Stimulated activated CD4-positive, alpha-beta T cell treated with anti-CD3 and anti-CD28 coated beads, Interleukin-12 subunit alpha, Interleukin-12 subunit beta, amount 100 ng/mL, for 24 hours (primary cell): Measurements from ENCODE around the gene DRC7.

Experiments
- DNase-seq, 2 experiments: peaks; one replicate each; pipeline ENCODE4 v3.0.0-alpha.2; 2020; ENCODE audit warnings: low read depth in 2 of 2

The DRC7 gene

GRCh38 chr16:57750796-57751538, 56.4 kb downstream of the DRC7 start:
- DNase-seq = no peak

DNA sequence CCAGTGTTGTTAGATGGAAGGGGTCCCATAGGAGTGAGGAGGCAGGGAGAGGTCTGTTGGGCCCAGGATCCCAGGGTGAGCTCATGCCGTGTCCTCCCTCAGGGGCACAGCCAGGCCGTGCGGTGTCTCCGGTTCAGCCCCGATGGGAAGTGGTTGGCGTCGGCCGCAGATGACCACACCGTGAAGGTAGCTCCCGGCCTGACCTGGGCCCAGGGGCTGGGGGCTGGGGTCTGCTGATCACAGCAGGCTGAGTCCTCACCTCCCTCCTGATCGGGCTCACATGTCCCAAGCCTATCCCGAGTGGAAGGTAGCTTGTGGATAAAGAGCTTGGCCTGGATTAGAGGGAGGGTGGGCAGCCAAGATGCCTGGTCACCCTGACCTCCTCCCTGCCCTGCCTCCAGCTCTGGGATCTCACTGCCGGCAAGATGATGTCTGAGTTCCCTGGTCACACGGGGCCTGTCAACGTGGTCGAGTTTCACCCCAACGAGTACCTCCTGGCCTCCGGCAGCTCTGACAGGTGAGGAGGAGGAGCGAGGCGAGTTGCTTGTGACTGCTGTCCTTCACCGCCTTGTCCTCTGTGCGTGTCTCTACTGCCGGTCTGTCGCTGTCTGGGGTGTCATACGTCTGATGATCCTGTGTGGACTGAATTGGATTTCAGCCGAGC, 57.1 kb downstream of the DRC7 start:
- DNase-seq = no peak

DNA sequence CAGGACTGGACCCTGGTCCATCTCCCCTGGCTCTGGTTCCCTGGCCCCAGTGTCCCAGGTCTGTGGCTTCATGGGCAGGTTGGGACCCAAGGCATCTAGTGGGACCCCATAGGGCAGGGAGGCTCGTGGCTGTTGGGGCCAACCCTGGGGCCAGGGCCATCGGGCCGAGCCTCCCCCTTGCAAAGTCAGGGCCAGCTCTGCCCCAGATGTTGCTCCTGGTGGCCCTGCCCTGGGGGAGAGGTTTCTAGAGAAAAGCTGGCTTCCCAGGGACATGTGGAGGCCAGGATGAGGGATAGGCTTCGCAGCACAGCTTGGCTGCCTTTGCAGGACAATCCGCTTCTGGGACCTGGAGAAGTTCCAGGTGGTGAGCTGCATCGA, 57.6 kb downstream of the DRC7 start:
- DNase-seq = no peak

DNA sequence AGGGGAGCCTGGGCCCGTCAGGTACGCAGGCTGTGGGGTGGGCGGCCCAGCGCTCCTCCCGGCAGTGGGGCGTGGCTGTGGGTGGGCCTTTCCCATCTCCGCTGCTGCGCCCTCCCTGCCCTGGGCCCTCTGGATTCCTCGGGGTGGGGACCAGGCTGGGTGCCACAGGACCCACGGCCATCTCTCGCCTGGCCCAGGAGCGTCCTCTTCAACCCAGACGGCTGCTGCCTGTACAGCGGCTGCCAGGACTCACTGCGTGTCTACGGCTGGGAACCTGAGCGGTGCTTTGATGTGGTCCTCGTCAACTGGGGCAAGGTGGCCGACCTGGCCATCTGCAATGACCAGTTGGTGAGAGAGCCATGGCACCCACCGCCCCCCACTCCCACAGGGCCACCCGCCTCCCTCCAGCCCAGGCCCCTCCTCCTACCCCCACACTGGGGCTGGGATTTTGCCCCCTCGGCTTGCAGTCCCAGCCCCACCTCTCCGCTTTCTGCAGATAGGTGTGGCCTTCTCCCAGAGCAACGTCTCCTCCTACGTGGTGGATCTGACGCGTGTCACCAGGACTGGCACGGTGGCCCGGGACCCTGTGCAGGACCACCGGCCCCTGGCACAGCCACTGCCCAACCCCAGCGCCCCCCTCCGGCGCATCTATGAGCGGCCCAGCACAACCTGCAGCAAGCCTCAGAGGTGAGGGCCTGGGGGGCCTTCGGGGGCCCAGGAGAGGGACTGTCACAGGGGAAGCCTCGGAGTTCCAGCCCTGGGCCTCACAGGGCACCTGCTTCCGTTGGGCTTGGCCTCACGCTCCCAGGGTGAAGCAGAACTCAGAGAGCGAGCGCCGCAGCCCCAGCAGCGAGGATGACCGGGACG, 58.2 kb downstream of the DRC7 start:
- no peak for DNase-seq

DNA sequence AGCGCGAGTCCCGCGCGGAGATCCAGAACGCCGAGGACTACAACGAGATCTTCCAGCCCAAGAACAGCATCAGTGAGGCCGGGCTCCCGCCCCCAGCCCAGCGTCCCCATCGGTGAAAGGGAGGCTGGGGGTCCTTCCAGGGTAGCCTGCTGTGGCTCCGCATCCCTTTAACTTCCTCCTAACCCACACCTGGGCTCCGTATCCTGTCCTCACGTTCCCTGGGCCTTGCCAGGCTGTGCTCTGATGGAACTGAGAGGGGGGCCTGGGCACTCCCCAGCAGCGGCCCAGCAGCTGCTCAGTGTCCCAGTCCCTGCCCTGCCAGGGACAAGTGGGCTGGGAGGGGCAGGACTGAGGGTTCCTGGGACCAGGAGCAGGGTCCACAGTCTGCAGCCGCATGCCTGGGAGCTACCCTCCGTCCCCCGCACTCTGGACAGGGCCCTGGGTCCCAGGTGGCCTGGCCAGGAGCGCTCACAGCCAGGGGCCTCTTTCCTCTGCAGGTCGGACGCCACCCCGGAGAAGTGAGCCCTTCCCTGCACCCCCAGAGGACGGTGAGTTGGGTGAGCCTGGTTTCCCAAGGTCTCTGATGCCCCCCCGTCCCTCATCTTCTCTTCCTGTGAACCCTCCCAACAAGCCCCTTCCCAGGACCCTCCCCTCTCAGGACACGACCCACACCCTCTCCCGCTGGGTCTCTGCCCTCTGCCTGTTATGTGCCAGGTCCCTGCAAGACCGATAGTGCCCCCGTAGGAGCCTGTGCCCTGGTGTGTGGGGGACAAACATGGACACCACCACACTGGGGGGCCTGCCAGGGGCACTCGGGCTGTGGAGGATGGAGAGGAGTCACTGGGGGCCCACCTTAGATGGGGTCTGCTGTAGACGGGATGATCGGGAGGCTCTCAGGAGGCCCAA, 59.1 kb downstream of the DRC7 start:
- DNase-seq = no peak

GRCh38 chr16:57754354-57755060, 59.9 kb downstream of the DRC7 start:
- DNase-seq = no peak

- no peak for DNase-seq
Measured at GRCh38 chr16:57755061-57755684, 60.6 kb downstream of the DRC7 start.

DNA sequence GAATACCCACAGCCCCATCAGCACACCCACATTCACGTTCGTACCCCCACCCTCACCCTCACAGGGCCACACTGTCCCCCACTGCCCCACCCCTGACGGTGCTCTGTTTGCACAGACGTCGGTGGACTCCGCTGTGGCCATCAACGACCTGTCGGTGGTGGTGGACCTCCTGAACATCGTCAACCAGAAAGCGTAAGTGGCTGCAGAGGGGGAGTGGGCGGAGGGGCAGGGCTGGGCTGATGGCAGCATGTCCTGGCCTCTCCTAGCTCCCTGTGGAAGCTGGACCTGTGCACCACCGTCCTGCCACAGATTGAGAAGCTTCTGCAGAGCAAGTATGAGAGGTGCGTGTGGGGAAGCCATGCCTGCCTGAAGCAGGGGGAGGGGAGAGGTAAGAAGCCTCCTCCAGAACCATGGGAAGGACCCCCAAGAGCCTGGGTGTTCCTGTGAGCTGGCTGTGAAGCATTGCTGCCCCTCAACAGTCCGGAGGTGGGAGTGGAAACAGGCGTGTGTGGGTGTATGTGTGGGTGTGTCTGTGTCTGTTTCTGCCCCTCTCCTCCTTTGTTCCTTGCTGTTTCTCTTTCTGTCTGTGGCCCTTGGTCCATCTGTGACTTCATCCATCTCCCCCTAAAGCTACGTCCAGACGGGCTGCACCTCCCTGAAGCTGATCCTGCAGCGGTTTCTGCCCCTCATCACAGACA, 61.3 kb downstream of the DRC7 start:
- no peak for DNase-seq

- no peak for DNase-seq
Measured at GRCh38 chr16:57756424-57757325, 62.1 kb downstream of the DRC7 start.

DNA sequence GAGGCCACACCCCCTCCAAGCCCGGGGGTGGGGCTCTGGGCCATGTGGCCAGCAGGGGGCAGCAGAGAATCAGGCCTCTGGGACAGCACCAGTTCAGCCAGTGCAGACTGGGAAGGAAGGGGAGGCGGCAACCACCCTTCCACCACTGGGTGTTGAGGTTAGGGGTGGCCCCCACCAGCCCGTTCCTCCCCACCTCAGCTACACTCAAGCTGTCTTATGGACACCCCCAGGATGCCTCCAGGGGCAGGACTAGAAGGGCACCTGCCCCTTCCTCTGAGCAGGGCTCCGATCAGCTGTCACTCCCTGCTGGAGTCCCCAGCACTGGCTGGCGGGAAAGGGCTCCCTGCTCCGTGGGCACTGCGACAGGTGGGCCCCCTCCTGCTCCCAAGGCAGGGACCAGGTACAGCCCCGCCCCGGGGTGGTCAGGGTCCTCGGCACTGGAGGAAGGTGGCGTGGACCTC, 62.8 kb downstream of the DRC7 start:
- peak; percentile 78 to 90 for DNase-seq

DNA sequence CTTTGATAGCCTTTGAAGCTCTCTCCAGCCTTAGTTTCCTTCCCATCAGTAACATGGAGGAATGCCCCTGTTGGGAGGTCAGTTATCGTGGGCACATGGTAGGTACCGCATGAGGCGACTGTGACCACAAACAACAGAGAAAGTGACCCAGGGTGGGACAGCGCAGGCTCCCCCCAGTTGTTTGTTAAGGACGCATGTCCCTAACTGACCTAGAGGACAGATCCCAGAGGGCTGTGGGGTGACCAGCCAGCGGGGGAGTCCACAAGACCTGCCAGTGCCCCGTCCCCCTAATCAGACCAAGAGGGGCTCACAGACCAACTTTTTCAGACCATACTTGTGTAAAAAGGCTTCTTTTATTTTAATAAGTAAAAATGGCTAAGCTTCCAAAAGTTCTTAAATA, 63.3 kb downstream of the DRC7 start:
- DNase-seq = no peak

DNA sequence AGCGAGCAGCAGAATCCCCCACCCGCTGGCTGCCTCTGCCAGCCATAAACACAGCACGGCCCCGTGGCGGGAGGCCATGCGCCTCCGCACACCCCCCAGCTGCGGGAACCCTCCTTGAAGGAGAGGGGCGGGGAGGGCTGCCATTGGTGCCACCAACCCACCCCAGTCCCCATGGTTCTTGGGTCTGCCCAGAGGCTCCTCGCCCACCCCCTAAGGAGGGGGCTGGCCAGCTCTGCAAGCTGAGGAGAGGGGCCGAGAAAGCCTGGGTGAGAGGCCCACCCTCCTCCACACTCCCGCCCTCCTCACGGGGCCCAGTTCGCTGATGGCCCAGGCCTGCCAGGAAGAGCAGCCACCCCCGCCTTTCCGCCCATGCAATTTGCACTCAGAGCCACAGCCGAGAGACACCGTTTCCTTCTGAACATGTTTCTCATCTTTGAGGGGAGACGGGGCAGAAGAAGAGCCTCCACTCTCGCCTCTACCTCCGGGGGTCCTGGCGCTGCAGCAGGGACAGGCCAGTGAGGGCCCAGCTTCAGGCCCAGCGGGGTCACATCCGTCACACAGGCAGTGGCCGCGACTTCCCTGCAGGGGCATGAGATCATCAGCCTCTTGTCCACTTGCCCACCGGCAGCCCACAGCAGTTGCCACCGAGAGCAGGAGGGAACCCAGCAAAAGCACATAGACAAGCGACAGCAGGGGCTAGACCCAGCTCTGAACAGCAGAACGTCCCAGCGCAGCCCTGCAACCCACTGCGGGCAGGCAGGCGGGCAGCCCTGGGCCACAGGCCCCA, 63.9 kb downstream of the DRC7 start:
- DNase-seq = no peak

DNA sequence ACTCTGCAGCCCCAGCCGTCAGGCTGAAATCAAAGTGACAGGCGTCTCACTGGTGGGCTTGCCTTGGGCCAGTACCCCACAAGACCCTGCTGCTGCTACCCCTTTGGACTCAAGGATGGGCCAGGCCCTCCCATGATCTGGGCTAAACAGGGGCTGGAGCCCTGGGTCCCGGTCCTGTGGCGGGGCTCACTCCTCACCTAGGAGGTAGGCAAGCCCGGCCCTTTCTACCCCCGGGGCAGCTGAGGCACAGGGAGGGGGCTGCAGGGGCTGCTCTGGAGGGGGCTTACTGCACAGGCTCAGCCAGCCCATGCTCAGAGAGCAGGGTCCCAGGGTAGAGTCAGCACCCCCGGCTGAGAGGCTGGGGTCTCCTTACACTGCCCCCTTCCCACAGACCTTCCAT, 64.5 kb downstream of the DRC7 start:
- no peak for DNase-seq

- DNase-seq = no peak
Measured at GRCh38 chr16:57759541-57760356, 65.1 kb downstream of the DRC7 start.

DNA sequence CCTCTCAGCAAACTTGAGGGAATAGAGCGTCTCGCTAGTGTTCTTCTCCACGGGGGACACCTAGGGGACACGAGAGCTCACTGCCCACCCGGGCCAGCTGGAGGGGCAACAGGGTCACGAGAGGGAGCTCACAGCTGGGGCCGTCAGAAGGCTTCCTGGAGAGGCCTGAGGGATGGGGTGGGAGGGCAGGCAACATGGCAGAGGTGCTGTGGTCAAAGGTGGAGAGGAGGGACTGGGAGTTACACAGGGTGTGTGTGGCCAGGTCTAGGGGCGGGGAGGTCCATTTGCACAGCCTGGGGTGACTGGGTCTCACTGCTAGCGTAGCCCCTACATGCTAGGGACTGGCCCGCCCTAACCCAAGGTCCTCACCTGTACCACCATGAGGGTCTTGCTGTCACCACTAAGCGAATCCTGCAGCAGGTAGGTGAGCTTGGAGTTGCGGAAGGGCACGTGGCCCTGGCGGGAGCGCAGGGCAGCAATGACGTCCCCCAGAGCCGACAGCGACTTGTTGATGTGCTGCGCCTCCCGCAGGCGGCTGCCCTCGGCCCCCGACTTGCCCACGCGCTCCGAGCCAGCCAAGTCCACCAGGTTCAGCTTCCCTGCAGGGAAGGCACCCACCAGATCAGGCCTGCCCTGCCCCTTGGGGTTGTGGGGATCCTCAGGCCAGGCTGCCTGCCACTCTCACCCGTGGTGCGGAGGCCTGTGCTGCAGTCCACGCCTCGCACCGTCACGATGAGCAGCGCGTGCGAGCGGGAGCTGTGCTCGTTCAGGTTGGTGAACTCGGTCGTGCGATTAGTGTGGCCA, 66.0 kb downstream of the DRC7 start:
- no peak for DNase-seq

GRCh38 chr16:57761301-57761700, 66.7 kb downstream of the DRC7 start:
- DNase-seq = no peak
